NCI-H748 (cell line): ENCODE data around the gene TADA2B.

Experiments used
- DNase-seq: peaks from one replicate; lab custom pipeline; 2025; ENCODE audit not compliant: unreplicated experiment; lab: John Stamatoyannopoulos, UW

Gene TADA2B

GRCh38 chr4:7037425-7037824 is 5.7 kb upstream of the TADA2B start:
- DNase-seq, result no peak

- DNase-seq, result no peak
Observed at GRCh38 chr4:7040765-7041164, 2.4 kb upstream of the TADA2B start.

- DNase-seq, result no peak
Observed at GRCh38 chr4:7041246-7041645, 1.9 kb upstream of the TADA2B start.

GRCh38 chr4:7041801-7042502 is 1.2 kb upstream of the TADA2B start:
- DNase-seq, result peak; percentile 67

GRCh38 chr4:7042503-7043283 is 479 bp upstream of the TADA2B start:
- DNase-seq, result peak; percentile 97

- no peak for DNase-seq
Observed at GRCh38 chr4:7044137-7044930, 1.2 kb downstream of the TADA2B start.

- no peak for DNase-seq
Observed at GRCh38 chr4:7045553-7045952, 2.4 kb downstream of the TADA2B start.

- no peak for DNase-seq
Observed at GRCh38 chr4:7045961-7046921, 3.1 kb downstream of the TADA2B start.

GRCh38 chr4:7046971-7047370 is 3.8 kb downstream of the TADA2B start:
- no peak for DNase-seq

GRCh38 chr4:7048642-7049041 is 5.5 kb downstream of the TADA2B start:
- DNase-seq, result no peak

- no peak for DNase-seq
Observed at GRCh38 chr4:7049295-7049694, 6.1 kb downstream of the TADA2B start.

- DNase-seq, result no peak
Observed at GRCh38 chr4:7049739-7050138, 6.6 kb downstream of the TADA2B start.

- DNase-seq, result no peak
Observed at GRCh38 chr4:7050481-7051143, 7.4 kb downstream of the TADA2B start.

GRCh38 chr4:7051144-7051495 is 7.9 kb downstream of the TADA2B start:
- DNase-seq, result no peak

- no peak for DNase-seq
Observed at GRCh38 chr4:7051905-7052304, 8.7 kb downstream of the TADA2B start.

- DNase-seq, result no peak
Observed at GRCh38 chr4:7052313-7052712, 9.1 kb downstream of the TADA2B start.

GRCh38 chr4:7052923-7053715 is 9.9 kb downstream of the TADA2B start:
- DNase-seq, result no peak

- no peak for DNase-seq
Observed at GRCh38 chr4:7054106-7054880, 11.1 kb downstream of the TADA2B start.
